Activated effector memory CD4-positive, alpha-beta T cell treated with anti-CD3 and anti-CD28 coated beads, Interleukin-2, amount 50 U/mL, for 16 hours (primary cell): ENCODE data around the gene RALGAPA2.
A peak's percentile ranks its signal among the peaks of the same experiment; 100 is the strongest.

Experiments used
- DNase-seq: peaks from one replicate; pipeline ENCODE4 v3.0.0-alpha.2; 2020

The RALGAPA2 gene

DNA sequence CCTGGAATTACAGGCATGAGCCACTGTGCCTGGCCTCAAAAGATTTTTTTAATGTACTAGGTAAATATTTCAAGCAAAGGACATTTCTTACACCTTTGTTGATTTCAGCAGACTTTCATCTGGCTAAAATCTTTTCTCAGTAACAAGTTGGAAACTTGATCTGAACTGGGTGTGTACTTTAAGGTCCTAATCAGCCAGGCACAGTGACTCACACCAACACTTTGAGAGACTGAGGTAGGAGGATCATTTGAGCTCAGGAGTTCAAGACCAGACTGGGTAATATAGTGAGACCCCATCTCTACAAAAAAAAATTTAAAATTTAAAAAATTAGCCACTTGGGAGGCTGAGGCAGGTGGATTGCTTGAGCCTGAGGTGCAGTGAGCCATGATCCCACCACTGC, 7.0 kb upstream of the RALGAPA2 start:
- DNase-seq, result no peak

GRCh38 chr20:20713244-20713765, 861 bp upstream of the RALGAPA2 start:
- DNase-seq, result no peak

GRCh38 chr20:20712004-20712473, 405 bp downstream of the RALGAPA2 start:
- no peak for DNase-seq

GRCh38 chr20:20711413-20711812, 1.0 kb downstream of the RALGAPA2 start:
- peak; percentile 70 for DNase-seq

- no peak for DNase-seq
Observed at GRCh38 chr20:20710443-20711315, 1.8 kb downstream of the RALGAPA2 start.

DNA sequence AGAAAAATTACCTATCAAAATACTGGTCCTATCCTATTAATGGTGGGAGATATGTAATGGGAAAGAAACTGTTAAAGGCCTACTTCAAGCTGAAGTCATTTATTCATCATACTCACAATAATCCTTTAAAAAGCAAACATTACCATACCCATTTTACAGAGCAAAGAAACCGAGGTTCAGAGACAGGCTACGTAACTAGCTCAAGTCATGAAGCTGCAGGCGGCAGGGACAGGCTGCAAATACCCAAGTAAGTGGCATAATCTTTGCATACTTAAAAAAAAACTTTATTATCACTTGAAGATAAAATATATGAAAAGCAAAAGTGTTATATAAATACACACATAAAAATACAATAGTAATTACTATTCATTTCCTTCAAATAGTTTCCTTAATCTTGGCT, 2.6 kb downstream of the RALGAPA2 start:
- DNase-seq, result no peak

GRCh38 chr20:20706285-20706684, 6.2 kb downstream of the RALGAPA2 start:
- no peak for DNase-seq

DNA sequence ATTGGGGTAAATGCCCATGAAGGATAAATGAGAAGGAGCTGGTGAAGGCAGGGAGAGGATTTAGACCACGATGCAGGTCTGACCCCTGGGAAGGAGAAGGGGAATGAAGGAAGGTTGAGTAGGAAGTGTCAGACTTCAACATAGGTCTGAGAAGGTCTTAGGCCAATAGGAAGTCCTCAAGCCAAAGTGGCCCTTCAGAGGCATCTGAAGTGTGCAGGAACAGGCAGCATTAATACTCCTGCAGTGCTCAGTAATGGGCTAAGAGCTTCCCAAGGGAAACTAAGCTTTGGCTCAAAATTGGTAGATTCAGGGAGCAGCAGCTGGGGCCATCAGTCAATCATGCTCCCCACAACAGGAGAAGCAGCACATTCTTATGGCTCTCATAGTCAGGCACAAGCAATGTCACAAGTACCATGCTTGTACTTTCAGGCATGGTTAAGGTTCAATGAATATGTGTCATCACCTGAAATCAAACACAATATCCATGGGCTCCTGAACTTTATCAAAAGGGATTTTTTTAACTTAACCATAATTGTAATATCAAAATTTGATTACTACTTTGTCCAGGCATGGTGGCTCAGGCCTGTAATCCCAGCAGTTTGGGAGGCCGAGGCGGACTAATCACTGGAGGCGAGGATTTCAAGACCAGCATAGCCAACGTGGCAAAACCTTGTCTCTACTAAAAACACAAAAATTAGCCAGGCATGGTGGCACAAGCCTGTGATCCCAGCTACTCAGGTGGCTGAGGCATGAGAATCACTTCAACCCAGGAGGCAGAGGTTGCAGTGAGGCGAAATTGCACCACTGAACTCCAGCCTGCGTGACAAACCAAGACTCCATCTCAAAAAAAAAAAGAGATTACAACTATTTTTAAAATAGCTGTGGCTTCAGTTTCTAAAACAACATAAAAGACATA, 9.9 kb downstream of the RALGAPA2 start:
- DNase-seq, result no peak

- no peak for DNase-seq
Observed at GRCh38 chr20:20699917-20700316, 12.5 kb downstream of the RALGAPA2 start.

- no peak for DNase-seq
Observed at GRCh38 chr20:20699144-20699543, 13.3 kb downstream of the RALGAPA2 start.

DNA sequence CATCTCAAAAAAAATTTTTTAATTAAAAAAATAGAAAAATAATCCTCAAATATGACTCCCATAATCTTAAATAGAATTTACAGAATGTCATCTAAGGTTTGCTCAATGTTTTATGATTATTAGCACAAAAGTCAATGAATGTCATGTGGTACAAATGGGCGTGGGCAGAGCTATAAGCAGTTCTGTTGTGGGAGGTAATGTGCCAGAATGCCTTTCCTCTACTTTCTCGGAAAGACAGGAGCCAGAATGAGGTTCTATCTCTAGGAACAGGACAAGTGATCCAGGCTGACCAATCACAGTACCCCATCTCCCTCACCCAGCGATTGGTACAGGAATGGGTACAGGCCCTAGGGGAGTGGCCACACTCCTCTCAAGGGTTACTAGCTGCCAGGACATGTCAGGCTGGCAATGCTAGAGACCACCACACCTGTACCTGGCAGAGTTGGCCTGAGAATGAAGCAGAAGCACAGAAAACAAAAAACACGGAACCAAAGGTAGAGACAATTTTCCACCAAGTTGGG, 15.1 kb downstream of the RALGAPA2 start:
- no peak for DNase-seq

DNA sequence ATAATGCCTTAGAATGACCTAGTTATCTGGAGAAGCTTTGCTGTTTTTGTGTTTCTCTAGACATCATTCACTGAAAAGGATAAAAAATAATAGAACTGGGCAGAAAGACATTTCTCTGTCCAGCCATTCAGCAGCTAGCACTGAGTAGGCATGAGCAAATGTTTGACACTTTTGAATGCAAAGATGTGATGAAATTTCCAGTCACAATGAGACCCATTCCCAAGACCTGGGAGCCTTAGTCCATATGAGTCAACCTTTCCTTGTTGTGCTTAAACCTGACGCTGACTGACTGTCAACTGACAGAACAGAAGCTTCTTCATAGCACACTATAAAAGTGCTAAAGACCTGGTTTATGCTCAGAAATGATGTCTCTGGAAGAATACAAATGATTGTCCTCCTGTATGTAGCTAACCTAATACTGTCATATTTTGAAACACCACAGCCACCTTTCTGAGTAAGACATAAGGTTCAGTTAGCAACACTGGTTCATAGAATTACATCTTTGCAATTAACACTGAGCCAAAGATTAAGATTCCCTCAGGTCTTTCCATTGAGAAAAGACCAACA, 17.1 kb downstream of the RALGAPA2 start:
- no peak for DNase-seq

DNA sequence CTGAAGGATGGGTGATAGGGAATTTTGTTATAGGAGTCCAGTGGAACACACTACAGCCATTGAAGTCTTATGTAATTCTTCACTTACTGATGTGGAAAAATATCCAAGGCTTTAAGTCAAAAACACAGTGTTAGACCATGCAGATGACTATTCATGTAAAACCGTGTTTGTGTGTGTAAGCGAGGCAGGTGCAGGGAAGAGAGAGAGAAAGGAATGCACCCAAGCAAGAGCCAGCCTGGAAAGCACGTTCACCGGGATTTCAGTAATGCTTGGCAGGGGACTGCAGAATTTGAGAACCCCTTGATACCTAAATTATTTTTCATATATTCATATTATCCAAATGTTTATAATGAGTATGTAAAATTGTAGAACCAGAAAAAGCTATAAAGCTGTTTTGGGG, 17.9 kb downstream of the RALGAPA2 start:
- no peak for DNase-seq

DNA sequence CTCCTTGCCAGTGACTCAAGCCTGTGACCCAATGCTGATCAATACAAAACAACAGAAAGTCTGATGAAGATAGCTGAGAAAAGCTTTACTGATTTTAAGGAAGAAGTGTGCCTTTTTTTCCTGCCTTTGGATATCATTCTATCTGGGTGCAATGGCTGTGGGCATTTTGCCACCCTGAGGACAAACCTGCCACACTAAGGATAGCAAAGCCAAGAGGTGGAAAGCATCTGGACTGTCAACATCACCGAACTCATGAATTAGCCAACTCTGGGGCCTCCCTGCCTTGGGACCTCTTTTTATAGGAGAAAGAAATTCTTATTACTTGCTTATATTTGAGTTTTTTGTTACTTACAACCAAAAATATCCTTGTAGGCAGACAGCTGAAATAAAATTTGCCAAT, 19.9 kb downstream of the RALGAPA2 start:
- DNase-seq, result no peak

DNA sequence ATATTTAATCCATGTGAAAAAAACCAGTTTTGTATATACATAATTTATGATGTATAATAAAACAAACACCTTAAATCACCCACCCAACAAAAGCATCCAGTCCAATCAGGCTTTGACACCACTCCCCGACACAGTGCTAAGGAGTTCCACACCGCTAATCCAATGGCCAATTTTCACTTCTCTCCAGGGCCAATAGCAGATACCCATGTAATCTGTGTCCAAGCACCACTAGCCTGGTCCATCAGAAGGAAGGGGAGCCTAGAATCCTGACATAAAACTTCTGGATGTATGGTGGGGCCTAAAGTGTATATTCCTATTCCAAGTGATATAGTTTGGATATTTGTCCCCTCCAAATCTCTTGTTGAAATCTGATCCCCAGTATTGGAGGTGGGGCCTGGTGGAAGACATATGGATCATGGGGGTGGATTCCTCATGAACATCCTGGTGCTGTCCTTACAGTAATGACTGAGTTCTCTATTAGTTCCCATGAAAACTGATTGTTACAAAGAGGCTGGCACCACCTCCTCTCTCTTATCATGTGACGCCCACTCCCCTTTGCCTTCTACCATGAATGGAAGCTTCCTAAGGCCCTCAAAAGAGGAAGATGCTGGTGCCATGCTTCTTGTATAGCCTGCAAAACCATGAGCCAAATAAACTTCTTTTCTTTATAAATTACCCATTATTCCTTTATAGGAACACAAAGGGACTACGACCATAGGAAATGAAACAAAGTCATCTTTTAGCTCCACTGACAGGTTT, 20.8 kb downstream of the RALGAPA2 start:
- no peak for DNase-seq

DNA sequence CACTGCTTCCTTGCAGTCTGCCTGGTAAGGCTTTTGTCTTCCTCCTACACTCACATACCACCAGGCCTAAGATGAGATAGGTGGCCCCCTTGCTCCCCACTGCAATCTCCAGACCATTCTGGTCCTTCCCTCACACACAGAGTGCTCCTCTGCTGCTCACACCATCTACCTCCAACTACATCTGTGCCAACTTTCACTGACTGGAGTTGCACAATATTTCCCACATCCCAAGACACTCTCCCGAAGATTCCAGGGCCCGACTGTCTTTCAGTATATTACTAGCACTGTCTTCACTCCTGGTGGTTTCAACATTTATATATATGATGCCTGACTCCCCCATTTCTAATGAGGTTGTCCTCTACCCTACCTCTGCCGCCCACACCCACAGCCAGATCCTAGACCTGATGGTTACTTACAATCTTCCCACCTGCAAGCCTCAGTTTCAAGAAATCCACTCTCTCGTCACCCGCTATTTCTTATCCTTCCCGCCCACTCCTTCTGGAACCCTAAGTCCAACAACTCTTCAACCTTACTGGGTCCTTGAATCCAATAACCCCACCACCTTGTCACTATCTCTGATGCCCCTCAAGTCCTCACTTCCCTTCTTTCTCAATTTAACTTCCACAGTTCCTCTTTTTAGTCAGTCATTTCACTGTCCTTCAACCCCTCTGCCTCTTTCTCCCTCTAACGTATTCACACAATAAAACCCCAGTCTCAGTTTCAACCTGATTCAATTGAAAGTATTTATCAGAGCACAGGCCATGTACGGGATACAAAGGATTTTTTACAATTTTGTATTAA, 21.6 kb downstream of the RALGAPA2 start:
- no peak for DNase-seq

DNA sequence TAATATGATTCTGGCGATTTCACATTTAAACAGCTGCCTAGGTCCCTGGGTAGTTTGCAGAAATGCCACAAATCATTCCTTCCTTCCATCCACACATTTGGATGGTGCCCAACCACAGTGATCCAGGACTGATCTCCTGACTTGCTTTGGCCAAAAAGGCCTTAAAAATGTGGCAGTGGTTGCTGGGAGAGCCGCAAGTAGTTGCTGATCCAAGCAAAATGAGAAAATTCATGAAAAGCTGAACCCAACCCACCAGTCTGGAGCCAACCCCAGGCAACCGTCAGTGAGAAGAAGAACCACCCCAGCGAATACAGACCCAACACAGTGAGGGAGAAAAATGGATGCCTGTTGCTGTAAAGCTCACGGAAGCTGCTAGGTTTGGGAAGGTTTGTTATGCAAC, 25.1 kb downstream of the RALGAPA2 start:
- DNase-seq, result no peak

- no peak for DNase-seq
Observed at GRCh38 chr20:20685635-20686034, 26.8 kb downstream of the RALGAPA2 start.

- no peak for DNase-seq
Observed at GRCh38 chr20:20683481-20684321, 28.7 kb downstream of the RALGAPA2 start.

DNA sequence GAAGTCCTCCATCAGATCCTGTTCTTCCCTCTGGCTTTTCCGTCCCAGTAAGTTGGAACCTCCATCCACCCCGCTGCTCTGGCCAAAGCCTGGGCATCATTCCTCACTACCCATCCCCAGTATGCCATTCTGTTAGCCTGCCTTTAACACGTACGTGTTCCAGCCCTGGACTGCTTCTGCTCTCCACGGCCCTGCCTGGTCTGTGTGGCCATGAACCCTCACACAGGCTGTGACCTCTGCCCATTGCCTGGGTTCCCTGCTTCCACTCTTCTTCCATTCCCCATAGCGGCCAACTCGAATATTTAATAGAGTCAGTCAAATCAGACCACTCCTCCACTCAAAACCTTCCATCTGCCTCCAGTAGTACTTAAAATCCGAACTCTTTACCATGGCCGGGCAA, 29.4 kb downstream of the RALGAPA2 start:
- DNase-seq, result no peak
